WTC11 (cell line): ENCODE results near the gene HOXA10. TPM values are rescaled to one million over a fixed set of nuclear protein-coding genes. Genes with fewer than 3 reads are reported as not detected.

Experiments
- ATAC-seq: fragments of 200-7000 bp; cut with Tn5 transposase; 2 replicates; pipeline ENCODE4 v1.10.0; 2021; ENCODE audit warnings: mild to moderate bottlenecking, moderate library complexity
- CTCF ChIA-PET: fragments of 300-600 bp; sonication (Branson Sonifier 250); formaldehyde crosslinking; loops from one replicate; lab custom pipeline; 2021; ENCODE audit warnings: antibody characterized with exemption; lab: Charles Lee
- POLR2A ChIA-PET: fragments of 350-600 bp; sonication (Branson Sonifier 250); formaldehyde crosslinking; loops from one replicate; lab custom pipeline; 2021; ENCODE audit warnings: antibody characterized with exemption; lab: Charles Lee
- DNase-seq: peaks from one replicate; pipeline ENCODE4 v3.0.0; 2021; ENCODE audit warnings: low spot score
- H3K27ac Mint-ChIP-seq: 2 replicates; pipeline ENCODE4 v1.8.0; 2021; ENCODE audit warnings: mixed read lengths
- H3K27me3 Mint-ChIP-seq: 2 replicates; pipeline ENCODE4 v1.8.0; 2021; ENCODE audit warnings: low read depth, mild to moderate bottlenecking, moderate library complexity, mixed read lengths
- H3K36me3 Mint-ChIP-seq: 2 replicates; pipeline ENCODE4 v1.8.0; 2021; ENCODE audit warnings: mixed read lengths
- H3K4me1 Mint-ChIP-seq: 2 replicates; pipeline ENCODE4 v1.8.0; 2022; ENCODE audit warnings: mixed read lengths
- H3K4me3 Mint-ChIP-seq: 2 replicates; pipeline ENCODE4 v1.8.0; 2021; ENCODE audit warnings: mild to moderate bottlenecking, moderate library complexity, mixed read lengths
- H3K9me3 Mint-ChIP-seq: 2 replicates; pipeline ENCODE4 v1.8.0; 2021; ENCODE audit warnings: mixed read lengths
- ARID4B ChIP-seq: sonication (generic); formaldehyde crosslinking; IDR thresholded peaks from 2 replicates; pipeline ENCODE4 v1.8.0; 2023; ENCODE audit warnings: missing genetic modification reagents, mild to moderate bottlenecking, borderline replicate concordance
- ATF2 ChIP-seq: sonication (generic); formaldehyde crosslinking; IDR thresholded peaks from 2 replicates; pipeline ENCODE4 v1.8.1; 2022; ENCODE audit warnings: low read depth, missing genetic modification reagents, borderline replicate concordance
- CTCF ChIP-seq: fragments of 200-600 bp; IDR thresholded peaks from 2 replicates; pipeline ENCODE4 v1.8.0; 2022; ENCODE audit warnings: antibody characterized with exemption
- FOXP4 ChIP-seq: sonication (generic); formaldehyde crosslinking; IDR thresholded peaks from 2 replicates; pipeline ENCODE4 v1.8.0; 2022; ENCODE audit warnings: mild to moderate bottlenecking, missing genetic modification reagents
- GABPB1 ChIP-seq: sonication (generic); formaldehyde crosslinking; IDR thresholded peaks from 2 replicates; pipeline ENCODE4 v1.8.1; 2023; ENCODE audit warnings: mild to moderate bottlenecking, missing genetic modification reagents
- HMGXB4 ChIP-seq: sonication (generic); formaldehyde crosslinking; IDR thresholded peaks from 2 replicates; pipeline ENCODE4 v1.8.1; 2023; ENCODE audit warnings: mild to moderate bottlenecking, moderate library complexity, missing genetic modification reagents
- SMAD4 ChIP-seq: sonication (generic); formaldehyde crosslinking; IDR thresholded peaks from 2 replicates; pipeline ENCODE4 v1.8.0; 2022; ENCODE audit warnings: mild to moderate bottlenecking, missing genetic modification reagents
- STAT6 ChIP-seq: sonication (generic); formaldehyde crosslinking; conservative IDR thresholded peaks from 2 replicates; pipeline ENCODE4 v1.8.1; 2023; ENCODE audit warnings: mild to moderate bottlenecking, low read depth, missing genetic modification reagents, moderate library complexity
- TCF7 ChIP-seq: sonication (generic); formaldehyde crosslinking; IDR thresholded peaks from 2 replicates; pipeline ENCODE4 v1.8.0; 2022; ENCODE audit warnings: mild to moderate bottlenecking, low read depth, missing genetic modification reagents, moderate library complexity
- ZBTB21 ChIP-seq: sonication (generic); formaldehyde crosslinking; IDR thresholded peaks from 2 replicates; pipeline ENCODE4 v1.8.1; 2023; ENCODE audit warnings: mild to moderate bottlenecking, missing genetic modification reagents, borderline replicate concordance
- ZNF416 ChIP-seq: fragments of 250-450 bp; sonication (Bioruptor Pico); IDR thresholded peaks from 2 replicates; pipeline ENCODE4 v1.9.0; 2021; ENCODE audit warnings: mild to moderate bottlenecking, inconsistent platforms
- total RNA-seq: library from RNA; stranded (reverse); gene quantifications from 3 replicates; pipeline ENCODE4 v1.2.3, GENCODE V29; 2021
- TF ChIP-seq, protein P1 (sequence below): sonication (generic); formaldehyde crosslinking; IDR thresholded peaks from 2 replicates; pipeline ENCODE4 v1.8.0; 2022; ENCODE audit warnings: missing genetic modification reagents

Gene HOXA10
- total RNA-seq, 1 experiment from 2014 or later, result 0.07 TPM

- TF ChIP-seq ATF2 (CRISPR knock-in tag) (no peak), ZBTB21 (CRISPR knock-in tag) (no peak), ARID4B (CRISPR knock-in tag) (no peak)
Observed at GRCh38 chr7:27122077-27122910, 51.8 kb downstream of the HOXA10 start (continued).

DNA sequence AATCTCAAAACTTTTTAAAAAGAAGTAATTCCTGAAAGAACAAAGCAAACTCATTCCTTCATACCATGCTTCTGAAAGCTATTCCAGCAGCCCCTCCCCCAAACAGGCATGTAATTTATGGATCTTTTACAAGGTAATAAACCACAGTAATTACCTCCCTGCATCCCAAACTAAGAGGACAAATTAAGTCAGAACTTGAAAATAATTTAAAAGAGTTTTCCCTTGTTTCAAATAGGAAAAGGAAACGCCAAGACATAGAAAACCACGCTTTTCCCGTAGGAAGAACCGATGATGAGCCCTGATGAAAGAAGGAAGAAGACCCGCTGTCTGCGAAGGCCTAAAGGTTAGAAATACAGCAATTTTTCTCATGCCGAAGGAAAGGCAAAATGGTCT lies 52.4 kb downstream of the HOXA10 start:
- peaks cover 100% of the 10 kb centered on the region for H3K27me3 Mint-ChIP-seq
- POLR2A ChIA-PET, result no interaction called here
- no peaks in the 10 kb centered on the region for H3K9me3 Mint-ChIP-seq
- no peaks in the 10 kb centered on the region for H3K36me3 Mint-ChIP-seq
- no peak overlapping the region for H3K27ac Mint-ChIP-seq
- DNase-seq (no peak), ATAC-seq (no peak)
- peaks cover 14% of the 10 kb centered on the region for H3K4me1 Mint-ChIP-seq
- H3K4me3 Mint-ChIP-seq, result no peak overlapping the region
- CTCF ChIA-PET, result interaction anchor here (1.7 to 1.9 kb wide), 2 partner anchors 29 to 39 kb away, joined by 4 to 6 read pairs; no protein-coding TSS in a partner anchor
- TF ChIP-seq ATF2 (CRISPR knock-in tag) (no peak), FOXP4 (CRISPR knock-in tag) (no peak), TCF7 (CRISPR knock-in tag) (no peak), ZNF416 (no peak), GABPB1 (CRISPR knock-in tag) (no peak), SMAD4 (CRISPR knock-in tag) (no peak), CTCF (no peak), HMGXB4 (CRISPR knock-in tag) (no peak), STAT6 (CRISPR knock-in tag) (no peak)
- TF ChIP-seq, protein P1, sequence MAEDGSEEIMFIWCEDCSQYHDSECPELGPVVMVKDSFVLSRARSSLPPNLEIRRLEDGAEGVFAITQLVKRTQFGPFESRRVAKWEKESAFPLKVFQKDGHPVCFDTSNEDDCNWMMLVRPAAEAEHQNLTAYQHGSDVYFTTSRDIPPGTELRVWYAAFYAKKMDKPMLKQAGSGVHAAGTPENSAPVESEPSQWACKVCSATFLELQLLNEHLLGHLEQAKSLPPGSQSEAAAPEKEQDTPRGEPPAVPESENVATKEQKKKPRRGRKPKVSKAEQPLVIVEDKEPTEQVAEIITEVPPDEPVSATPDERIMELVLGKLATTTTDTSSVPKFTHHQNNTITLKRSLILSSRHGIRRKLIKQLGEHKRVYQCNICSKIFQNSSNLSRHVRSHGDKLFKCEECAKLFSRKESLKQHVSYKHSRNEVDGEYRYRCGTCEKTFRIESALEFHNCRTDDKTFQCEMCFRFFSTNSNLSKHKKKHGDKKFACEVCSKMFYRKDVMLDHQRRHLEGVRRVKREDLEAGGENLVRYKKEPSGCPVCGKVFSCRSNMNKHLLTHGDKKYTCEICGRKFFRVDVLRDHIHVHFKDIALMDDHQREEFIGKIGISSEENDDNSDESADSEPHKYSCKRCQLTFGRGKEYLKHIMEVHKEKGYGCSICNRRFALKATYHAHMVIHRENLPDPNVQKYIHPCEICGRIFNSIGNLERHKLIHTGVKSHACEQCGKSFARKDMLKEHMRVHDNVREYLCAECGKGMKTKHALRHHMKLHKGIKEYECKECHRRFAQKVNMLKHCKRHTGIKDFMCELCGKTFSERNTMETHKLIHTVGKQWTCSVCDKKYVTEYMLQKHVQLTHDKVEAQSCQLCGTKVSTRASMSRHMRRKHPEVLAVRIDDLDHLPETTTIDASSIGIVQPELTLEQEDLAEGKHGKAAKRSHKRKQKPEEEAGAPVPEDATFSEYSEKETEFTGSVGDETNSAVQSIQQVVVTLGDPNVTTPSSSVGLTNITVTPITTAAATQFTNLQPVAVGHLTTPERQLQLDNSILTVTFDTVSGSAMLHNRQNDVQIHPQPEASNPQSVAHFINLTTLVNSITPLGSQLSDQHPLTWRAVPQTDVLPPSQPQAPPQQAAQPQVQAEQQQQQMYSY, result no peak
